HepG2 (cell line): ENCODE results near the gene SLC4A7. TPM values are rescaled to one million over a fixed set of nuclear protein-coding genes. Genes with fewer than 3 reads are reported as not detected.

ENCODE experiments used
- ATAC-seq: fragments of 200-7000 bp; cut with Tn5 transposase; 3 replicates; pipeline ENCODE4 v1.9.1; 2020; ENCODE audit warnings: mild to moderate bottlenecking, moderate library complexity
- BruUV-seq: library from RNA; stranded (reverse); fragments of 400-500 nt; replicated peaks from 2 replicates; lab custom pipeline; 2021; lab: Mats Ljungman, UMichigan
- CTCF ChIA-PET: fragments of 300-600 bp; formaldehyde crosslinking; extraction: SDS; loops from one replicate; lab custom pipeline; 2021; ENCODE audit warnings: low total read pairs, inconsistent platforms, low intra/inter-chr PET ratio; lab: Yijun Ruan, JAX
- POLR2A ChIA-PET: fragments of 350-600 bp; sonication (Branson Sonifier 250); formaldehyde crosslinking; loops from one replicate; lab custom pipeline; 2020; ENCODE audit warnings: antibody characterized with exemption, inconsistent platforms; lab: Yijun Ruan, JAX
- DNase-seq: peaks from one replicate; pipeline ENCODE4 v3.0.0-alpha.2; 2015; ENCODE audit warnings: low spot score
- FAIRE-seq: peaks from 3 replicates; lab custom pipeline; 2011; peaks lifted over from hg19 to GRCh38; lab: Jason Lieb, UNC
- H2AFZ ChIP-seq: one replicate; pipeline ENCODE4 v1.6.1; 2011; ENCODE audit warnings: low read length, inconsistent platforms
- H3K27ac ChIP-seq: fragments of 300-600 bp; 3 replicates; pipeline ENCODE4 v1.8.0; 2011; ENCODE audit warnings: mixed run types, mild to moderate bottlenecking, mixed read lengths, low read length, inconsistent platforms; ENCODE audit not compliant: insufficient read depth; ENCODE audit errors: extremely low read length
- H3K27me3 ChIP-seq, 2 experiments: fragments of 200-600 bp in 1 of 2; 2 replicates in 1 of 2; 3 replicates in 1 of 2; pipeline versions ENCODE4 v1.6.0 to v1.8.0; 2011; ENCODE audit warnings: low read length in 2 of 2, mild to moderate bottlenecking in 2 of 2, moderate library complexity in 2 of 2, inconsistent platforms in 1 of 2; ENCODE audit not compliant: insufficient read depth in 2 of 2, control insufficient read depth in 1 of 2
- H3K36me3 ChIP-seq, 2 experiments: fragments of 200-600 bp in 1 of 2; replicated peaks in 1 of 2; 2 replicates in 1 of 2; 3 replicates in 1 of 2; pipeline versions ENCODE4 v1.5.1 to v1.8.0; 2011; ENCODE audit warnings: low read length in 2 of 2, inconsistent platforms in 1 of 2; ENCODE audit not compliant: insufficient read depth in 2 of 2, control insufficient read depth in 1 of 2
- H3K4me1 ChIP-seq: 2 replicates; pipeline ENCODE4 v1.5.1; 2012; ENCODE audit warnings: low read length, inconsistent platforms; ENCODE audit not compliant: insufficient read depth
- H3K4me2 ChIP-seq: 2 replicates; pipeline ENCODE4 v1.6.0; 2011; ENCODE audit warnings: low read depth, low read length, inconsistent platforms
- H3K4me3 ChIP-seq, 3 experiments: fragments of 200-600 bp in 1 of 3; sonication (generic), shearing (Covaris generic) in 1 of 3; replicated peaks in 1 of 3; 2 replicates each; pipeline ENCODE4 v1.5.1; 2011 to 2016; ENCODE audit warnings: low read length in 3 of 3, inconsistent platforms in 2 of 3, low read depth in 2 of 3, mild to moderate bottlenecking in 2 of 3, control low read depth in 1 of 3, mixed read lengths in 1 of 3; ENCODE audit not compliant: insufficient read depth in 1 of 3
- H3K79me2 ChIP-seq: one replicate; pipeline ENCODE4 v1.6.1; 2011; ENCODE audit warnings: low read length, inconsistent platforms; ENCODE audit not compliant: insufficient read depth
- H3K9ac ChIP-seq: 2 replicates; pipeline ENCODE4 v1.6.0; 2011; ENCODE audit warnings: mild to moderate bottlenecking, low read depth, low read length, inconsistent platforms; ENCODE audit not compliant: insufficient read depth
- H3K9me3 ChIP-seq: 2 replicates; pipeline ENCODE4 v1.5.1; 2012; ENCODE audit warnings: mild to moderate bottlenecking, low read length
- H4K20me1 ChIP-seq: 2 replicates; pipeline ENCODE4 v1.6.0; 2011; ENCODE audit warnings: inconsistent platforms, mild to moderate bottlenecking, low read length, moderate library complexity; ENCODE audit not compliant: insufficient read depth
- ARNTL ChIP-seq: sonication (generic); formaldehyde crosslinking; IDR thresholded peaks from 2 replicates; pipeline ENCODE4 v1.4.0; 2020; ENCODE audit warnings: mild to moderate bottlenecking, missing genetic modification reagents
- BCL6 ChIP-seq: IDR thresholded peaks from 2 replicates; pipeline ENCODE4 v1.6.1; 2016; ENCODE audit warnings: missing genetic modification reagents, missing compliant biosample characterization
- CENPT ChIP-seq: sonication (generic); formaldehyde crosslinking; IDR thresholded peaks from 2 replicates; pipeline ENCODE4 v1.8.0; 2022; ENCODE audit warnings: low read depth, mild to moderate bottlenecking, moderate library complexity, missing genetic modification reagents
- EED ChIP-seq: sonication (generic); formaldehyde crosslinking; IDR thresholded peaks from 2 replicates; pipeline ENCODE4 v1.5.0; 2020; ENCODE audit warnings: mild to moderate bottlenecking, missing genetic modification reagents
- GATAD2A ChIP-seq: IDR thresholded peaks from 2 replicates; pipeline ENCODE4 v1.6.1; 2016
- ZNF543 ChIP-seq: sonication (generic); formaldehyde crosslinking; IDR thresholded peaks from 2 replicates; pipeline ENCODE4 v1.4.0; 2020; ENCODE audit warnings: mild to moderate bottlenecking, missing genetic modification reagents
- ZNF780A ChIP-seq: sonication (generic); formaldehyde crosslinking; IDR thresholded peaks from 2 replicates; pipeline ENCODE4 v1.8.0; 2022; ENCODE audit warnings: mild to moderate bottlenecking, missing genetic modification reagents, moderate library complexity
- ZNF784 ChIP-seq: sonication (generic); formaldehyde crosslinking; IDR thresholded peaks from 2 replicates; pipeline ENCODE4 v1.5.1; 2020; ENCODE audit warnings: missing genetic modification reagents, mild to moderate bottlenecking, borderline replicate concordance
- WGBS: methylation state at CpG from one replicate; pipeline ENCODE4 v1.1.6; 2017; ENCODE audit warnings: low lambda C conversion rate; 5-methylcytosine and 5-hydroxymethylcytosine counted together
- in situ Hi-C: cut with HindIII; loops from 2 replicates; pipeline ENCODE4 v1.10.0; 2017; ENCODE audit warnings: low pct_unique_long_range_greater_than_20kb; ENCODE audit not compliant: extremely low pct_ligation_motif_present
- intact Hi-C: fragments of 100-400 bp; cut with micrococcal nuclease; formaldehyde crosslinking; loops from one replicate; pipeline ENCODE4 v1.10.0; 2022; ENCODE audit not compliant: unreplicated experiment
- polyA plus RNA-seq, 8 experiments: library from polyadenylated mRNA; depleted of rRNA in 3 of 8; stranded (reverse) in 7 of 8; unstranded in 1 of 8; fragments of >200 nt; fragmentation: Illumina TruSeq in 4 of 8; extraction: Trizol in 4 of 8; gene quantifications; 2 replicates each; pipeline versions ENCODE4 v1.2.1 to v1.2.3, GENCODE V29; 2011 to 2016; ENCODE audit warnings: low read depth in 4 of 8, missing spikeins in 1 of 8, mixed read lengths in 1 of 8; ENCODE audit not compliant: insufficient read depth in 1 of 8
- total RNA-seq, 5 experiments: library from RNA; depleted of rRNA; stranded (reverse); fragments of >200 nt; fragmentation: Illumina TruSeq; extraction: Trizol; gene quantifications; 2 replicates each; pipeline ENCODE4 v1.2.3, GENCODE V29; 2016; ENCODE audit warnings: low read depth in 1 of 5
- TF ChIP-seq, protein P1 (sequence below): sonication (generic); formaldehyde crosslinking; IDR thresholded peaks from 2 replicates; pipeline ENCODE4 v1.5.0; 2020; ENCODE audit warnings: mild to moderate bottlenecking, missing genetic modification reagents, borderline replicate concordance

Gene SLC4A7
- total and polyA plus RNA-seq, 2 of the 13 experiments (the other 11 are each of a cell fraction or from before 2014, with no cell fraction given): 16.4 to 43.8 TPM

GRCh38 chr3:27344192-27344591 lies 140.0 kb downstream of the SLC4A7 start:
- Histone ChIP-seq H3K9me3 (no peaks in the 10 kb centered on the region), H3K36me3 (peaks cover 1 to 4% of the 10 kb centered on the region in 2 experiments; a peak in 2 of 5 replicates), H3K4me1 (peaks cover 12% of the 10 kb centered on the region), H3K27ac (no peak overlapping the region), H3K4me3 (no peak overlapping the region), H3K9ac (no peak overlapping the region), H2AFZ (no peak overlapping the region), H4K20me1 (no peaks in the 10 kb centered on the region), H3K4me2 (no peak overlapping the region), H3K79me2 (no peaks in the 10 kb centered on the region), H3K27me3 (no peaks in the 10 kb centered on the region)
- TF ChIP-seq BCL6 (CRISPR knock-in tag) (peak; percentile 67), EED (no peak), GATAD2A (CRISPR knock-in tag) (0 out of 2 replicates have a peak, but pooled peaks have one; percentile 28)
- WGBS: 92% methylated on average over 3 of the region's 3 CpGs
- BruUV-seq: no TSS peak
- DNase-seq (no peak), FAIRE-seq (no peak), ATAC-seq (no peak)
- intact Hi-C loops: no loop called here
- ChIA-PET POLR2A (no interaction called here), CTCF (no interaction called here)
- in situ Hi-C loops: no loop called here

- Histone ChIP-seq H3K9ac (no peak overlapping the region), H2AFZ (no peak overlapping the region), H4K20me1 (no peaks in the 10 kb centered on the region), H3K4me2 (no peak overlapping the region), H3K36me3 (peaks cover 0 to 1% of the 10 kb centered on the region in 2 experiments; a peak in 2 of 5 replicates), H3K27ac (no peak overlapping the region), H3K4me1 (peaks cover 12% of the 10 kb centered on the region), H3K9me3 (no peaks in the 10 kb centered on the region), H3K79me2 (no peaks in the 10 kb centered on the region), H3K4me3 (no peak overlapping the region), H3K27me3 (no peaks in the 10 kb centered on the region)
- CTCF ChIA-PET: no interaction called here
- POLR2A ChIA-PET: no interaction called here
- 100% methylated on average over 1 of the region's 1 CpG for WGBS
- BruUV-seq: no TSS peak
- FAIRE-seq (no peak), DNase-seq (no peak), ATAC-seq (no peak)
- in situ Hi-C loops: no loop called here
- intact Hi-C loops: no loop called here
- TF ChIP-seq ZNF784 (CRISPR knock-in tag) (no peak), ZNF780A (no peak), ARNTL (CRISPR knock-in tag) (no peak), ZNF543 (CRISPR knock-in tag) (no peak), CENPT (no peak)
- TF ChIP-seq, protein P1, sequence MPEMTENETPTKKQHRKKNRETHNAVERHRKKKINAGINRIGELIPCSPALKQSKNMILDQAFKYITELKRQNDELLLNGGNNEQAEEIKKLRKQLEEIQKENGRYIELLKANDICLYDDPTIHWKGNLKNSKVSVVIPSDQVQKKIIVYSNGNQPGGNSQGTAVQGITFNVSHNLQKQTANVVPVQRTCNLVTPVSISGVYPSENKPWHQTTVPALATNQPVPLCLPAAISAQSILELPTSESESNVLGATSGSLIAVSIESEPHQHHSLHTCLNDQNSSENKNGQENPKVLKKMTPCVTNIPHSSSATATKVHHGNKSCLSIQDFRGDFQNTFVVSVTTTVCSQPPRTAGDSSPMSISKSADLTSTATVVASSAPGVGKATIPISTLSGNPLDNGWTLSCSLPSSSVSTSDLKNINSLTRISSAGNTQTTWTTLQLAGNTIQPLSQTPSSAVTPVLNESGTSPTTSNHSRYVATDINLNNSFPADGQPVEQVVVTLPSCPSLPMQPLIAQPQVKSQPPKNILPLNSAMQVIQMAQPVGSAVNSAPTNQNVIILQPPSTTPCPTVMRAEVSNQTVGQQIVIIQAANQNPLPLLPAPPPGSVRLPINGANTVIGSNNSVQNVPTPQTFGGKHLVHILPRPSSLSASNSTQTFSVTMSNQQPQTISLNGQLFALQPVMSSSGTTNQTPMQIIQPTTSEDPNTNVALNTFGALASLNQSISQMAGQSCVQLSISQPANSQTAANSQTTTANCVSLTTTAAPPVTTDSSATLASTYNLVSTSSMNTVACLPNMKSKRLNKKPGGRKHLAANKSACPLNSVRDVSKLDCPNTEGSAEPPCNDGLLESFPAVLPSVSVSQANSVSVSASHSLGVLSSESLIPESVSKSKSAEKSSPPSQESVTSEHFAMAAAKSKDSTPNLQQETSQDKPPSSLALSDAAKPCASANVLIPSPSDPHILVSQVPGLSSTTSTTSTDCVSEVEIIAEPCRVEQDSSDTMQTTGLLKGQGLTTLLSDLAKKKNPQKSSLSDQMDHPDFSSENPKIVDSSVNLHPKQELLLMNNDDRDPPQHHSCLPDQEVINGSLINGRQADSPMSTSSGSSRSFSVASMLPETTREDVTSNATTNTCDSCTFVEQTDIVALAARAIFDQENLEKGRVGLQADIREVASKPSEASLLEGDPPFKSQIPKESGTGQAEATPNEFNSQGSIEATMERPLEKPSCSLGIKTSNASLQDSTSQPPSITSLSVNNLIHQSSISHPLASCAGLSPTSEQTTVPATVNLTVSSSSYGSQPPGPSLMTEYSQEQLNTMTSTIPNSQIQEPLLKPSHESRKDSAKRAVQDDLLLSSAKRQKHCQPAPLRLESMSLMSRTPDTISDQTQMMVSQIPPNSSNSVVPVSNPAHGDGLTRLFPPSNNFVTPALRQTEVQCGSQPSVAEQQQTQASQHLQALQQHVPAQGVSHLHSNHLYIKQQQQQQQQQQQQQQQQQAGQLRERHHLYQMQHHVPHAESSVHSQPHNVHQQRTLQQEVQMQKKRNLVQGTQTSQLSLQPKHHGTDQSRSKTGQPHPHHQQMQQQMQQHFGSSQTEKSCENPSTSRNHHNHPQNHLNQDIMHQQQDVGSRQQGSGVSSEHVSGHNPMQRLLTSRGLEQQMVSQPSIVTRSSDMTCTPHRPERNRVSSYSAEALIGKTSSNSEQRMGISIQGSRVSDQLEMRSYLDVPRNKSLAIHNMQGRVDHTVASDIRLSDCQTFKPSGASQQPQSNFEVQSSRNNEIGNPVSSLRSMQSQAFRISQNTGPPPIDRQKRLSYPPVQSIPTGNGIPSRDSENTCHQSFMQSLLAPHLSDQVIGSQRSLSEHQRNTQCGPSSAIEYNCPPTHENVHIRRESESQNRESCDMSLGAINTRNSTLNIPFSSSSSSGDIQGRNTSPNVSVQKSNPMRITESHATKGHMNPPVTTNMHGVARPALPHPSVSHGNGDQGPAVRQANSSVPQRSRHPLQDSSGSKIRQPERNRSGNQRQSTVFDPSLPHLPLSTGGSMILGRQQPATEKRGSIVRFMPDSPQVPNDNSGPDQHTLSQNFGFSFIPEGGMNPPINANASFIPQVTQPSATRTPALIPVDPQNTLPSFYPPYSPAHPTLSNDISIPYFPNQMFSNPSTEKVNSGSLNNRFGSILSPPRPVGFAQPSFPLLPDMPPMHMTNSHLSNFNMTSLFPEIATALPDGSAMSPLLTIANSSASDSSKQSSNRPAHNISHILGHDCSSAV (CRISPR knock-in tag): no peak
These were observed 141.9 kb downstream of the SLC4A7 start for GRCh38 chr3:27342267-27342666.
